ENCODE measurements around the gene LMF2.

LMF2 gene

GRCh38 chr22:50498322-50498890, 9.1 kb downstream of the LMF2 start:
- no peak overlapping the region for H3K4me3 ChIP-seq (ENCODE audit: low read length)
- peak; percentile 73 for DNase-seq (ENCODE audit: low read depth)
- peak; percentile 76 for TF ChIP-seq CTCF (IDR thresholded peaks at IDR 0.05; ENCODE audit: insufficient read depth, low read depth, low read length, missing control alignments)

- H3K4me3 ChIP-seq (ENCODE audit: low read length): no peak overlapping the region
- DNase-seq (ENCODE audit: low read depth): no peak
- TF ChIP-seq CTCF (IDR thresholded peaks at IDR 0.05; ENCODE audit: insufficient read depth, low read depth, low read length, missing control alignments): no peak
These were observed 10.4 kb downstream of the LMF2 start for GRCh38 chr22:50497093-50497492.

- no peak overlapping the region for H3K4me3 ChIP-seq (ENCODE audit: low read length)
- TF ChIP-seq CTCF (IDR thresholded peaks at IDR 0.05; ENCODE audit: insufficient read depth, low read depth, low read length, missing control alignments): no peak
- no peak for DNase-seq (ENCODE audit: low read depth)
These were observed 16.8 kb downstream of the LMF2 start for GRCh38 chr22:50490531-50491308.

GRCh38 chr22:50489363-50490243, 17.9 kb downstream of the LMF2 start:
- TF ChIP-seq CTCF (IDR thresholded peaks at IDR 0.05; ENCODE audit: insufficient read depth, low read depth, low read length, missing control alignments): no peak
- no peak for DNase-seq (ENCODE audit: low read depth)
- H3K4me3 ChIP-seq (ENCODE audit: low read length): no peak overlapping the region

GRCh38 chr22:50488886-50489285, 18.6 kb downstream of the LMF2 start:
- H3K4me3 ChIP-seq (ENCODE audit: low read length): no peak overlapping the region
- no peak for DNase-seq (ENCODE audit: low read depth)
- no peak for TF ChIP-seq CTCF (IDR thresholded peaks at IDR 0.05; ENCODE audit: insufficient read depth, low read depth, low read length, missing control alignments)

- no peak overlapping the region for H3K4me3 ChIP-seq (ENCODE audit: low read length)
- no peak for TF ChIP-seq CTCF (IDR thresholded peaks at IDR 0.05; ENCODE audit: insufficient read depth, low read depth, low read length, missing control alignments)
- no peak for DNase-seq (ENCODE audit: low read depth)
These were observed 19.4 kb downstream of the LMF2 start for GRCh38 chr22:50488006-50488677.
